ENCODE measurements around the gene HLA-DRB5. TPM values are rescaled to one million over a fixed set of nuclear protein-coding genes. Genes with fewer than 3 reads are reported as not detected.
"Not testable (repeated sequence)": the region's sequence is repeated elsewhere in the genome, so short reads cannot be mapped to it uniquely, and the experiment has no call there.

Gene HLA-DRB5
- polyA plus RNA-seq (ENCODE audit: insufficient read length in 3 of 3): 10 to 100 TPM in 2 of 3 donors, 1 to 10 TPM in 1; 2.0 to 26.9 (median 13.3) TPM
- long read RNA-seq, donor 1: 0 reads
- long read RNA-seq, donor 2: 0 reads
- long read RNA-seq, donor 3, partial matches to known transcripts: 5 of 5 reads
- long read RNA-seq, donor 3, other reads (novel, unspliced or antisense): 0 of 5 reads
- long read RNA-seq, donor 4, partial matches to known transcripts: 0 of 1 reads
- long read RNA-seq, donor 4, other reads (novel, unspliced or antisense): 0 of 1 reads
- long read RNA-seq, donor 5: 0 reads
- long read RNA-seq, donor 6, partial matches to known transcripts: 0 of 3 reads
- long read RNA-seq, donor 6, other reads (novel, unspliced or antisense): 0 of 3 reads
- long read RNA-seq, donor 7, partial matches to known transcripts: 0 of 3 reads
- long read RNA-seq, donor 7, other reads (novel, unspliced or antisense): 0 of 3 reads
- long read RNA-seq, donor 8: 0 reads
- long read RNA-seq, donor 9: 0 reads
- long read RNA-seq, donor 10, transcript HLA-DRB5-201 (6 exons, 1,260 nt): major isoform, 9 of 9 reads
- long read RNA-seq, donor 10, partial matches to known transcripts: 0 of 9 reads
- long read RNA-seq, donor 10, other reads (novel, unspliced or antisense): 0 of 9 reads
- long read RNA-seq, donor 11: 0 reads
- long read RNA-seq, donor 12: 0 reads
- long read RNA-seq, donor 13: 0 reads
- long read RNA-seq, donor 14: 0 reads
- long read RNA-seq, donor 15: 0 reads
- long read RNA-seq, donor 16, transcript HLA-DRB5-201 (6 exons, 1,260 nt): major isoform, 18 of 63 reads
- long read RNA-seq, donor 16, partial matches to known transcripts: 29 of 63 reads
- long read RNA-seq, donor 16, other reads (novel, unspliced or antisense): 16 of 63 reads

- no peak for DNase-seq (ENCODE audit: extremely low read depth in 1 of 11, low read depth in 9 of 11, low spot score in 4 of 11)
Observed at GRCh38 chr6:32529697-32530430, at the start of gene HLA-DRB5. Gene HLA-DRB5 (minus strand): TSS chr6:32530287. CDS start chr6:32530224, 63 bp downstream.

GRCh38 chr6:32578962-32579361, 48.9 kb upstream of the HLA-DRB5 start:
- DNase-seq (ENCODE audit: extremely low read depth in 1 of 11, low read depth in 9 of 11, low spot score in 4 of 11): no peak

GRCh38 chr6:32577493-32577892, 47.4 kb upstream of the HLA-DRB5 start:
- DNase-seq (ENCODE audit: extremely low read depth in 1 of 11, low read depth in 9 of 11, low spot score in 4 of 11): not testable (repeated sequence)

- DNase-seq (ENCODE audit: extremely low read depth in 1 of 11, low read depth in 9 of 11, low spot score in 4 of 11): no peak
Observed at GRCh38 chr6:32576250-32576649, 46.2 kb upstream of the HLA-DRB5 start.

- DNase-seq (ENCODE audit: extremely low read depth in 1 of 11, low read depth in 9 of 11, low spot score in 4 of 11): no peak
Observed at GRCh38 chr6:32570363-32570905, 40.3 kb upstream of the HLA-DRB5 start.

- no peak for DNase-seq (ENCODE audit: extremely low read depth in 1 of 11, low read depth in 9 of 11, low spot score in 4 of 11)
Observed at GRCh38 chr6:32568561-32568960, 38.5 kb upstream of the HLA-DRB5 start.

GRCh38 chr6:32566957-32567356, 36.9 kb upstream of the HLA-DRB5 start:
- DNase-seq (ENCODE audit: extremely low read depth in 1 of 11, low read depth in 9 of 11, low spot score in 4 of 11): no peak

- no peak for DNase-seq (ENCODE audit: extremely low read depth in 1 of 11, low read depth in 9 of 11, low spot score in 4 of 11)
Observed at GRCh38 chr6:32565511-32565910, 35.4 kb upstream of the HLA-DRB5 start.

- no peak for DNase-seq (ENCODE audit: extremely low read depth in 1 of 11, low read depth in 9 of 11, low spot score in 4 of 11)
Observed at GRCh38 chr6:32562940-32563339, 32.9 kb upstream of the HLA-DRB5 start.

- no peak for DNase-seq (ENCODE audit: extremely low read depth in 1 of 11, low read depth in 9 of 11, low spot score in 4 of 11)
Observed at GRCh38 chr6:32559747-32560146, 29.7 kb upstream of the HLA-DRB5 start.

- DNase-seq (ENCODE audit: extremely low read depth in 1 of 11, low read depth in 9 of 11, low spot score in 4 of 11): no peak
Observed at GRCh38 chr6:32558426-32559057, 28.5 kb upstream of the HLA-DRB5 start.

- peak in 2 of 11 donors; percentile 14 to 25 for DNase-seq (ENCODE audit: extremely low read depth in 1 of 11, low read depth in 9 of 11, low spot score in 4 of 11)
Observed at GRCh38 chr6:32554116-32554965, 24.3 kb upstream of the HLA-DRB5 start.

- DNase-seq (ENCODE audit: extremely low read depth in 1 of 11, low read depth in 9 of 11, low spot score in 4 of 11): no peak
Observed at GRCh38 chr6:32553037-32553742, 23.1 kb upstream of the HLA-DRB5 start.

GRCh38 chr6:32551410-32551809, 21.3 kb upstream of the HLA-DRB5 start:
- no peak for DNase-seq (ENCODE audit: extremely low read depth in 1 of 11, low read depth in 9 of 11, low spot score in 4 of 11)

- DNase-seq (ENCODE audit: extremely low read depth in 1 of 11, low read depth in 9 of 11, low spot score in 4 of 11): no peak
Observed at GRCh38 chr6:32539839-32540238, 9.8 kb upstream of the HLA-DRB5 start.

- not testable (repeated sequence) for DNase-seq (ENCODE audit: extremely low read depth in 1 of 11, low read depth in 9 of 11, low spot score in 4 of 11)
Observed at GRCh38 chr6:32530431-32530793, 325 bp upstream of the HLA-DRB5 start.
